ENCODE results near the gene ADGRF3. TPM values are rescaled to one million over a fixed set of nuclear protein-coding genes. Genes with fewer than 3 reads are reported as not detected.

ADGRF3 gene
- total RNA-seq, 1 experiment from 2014 or later, result 0.09 TPM

GRCh38 chr2:26395394-26395793 is 48.8 kb upstream of the ADGRF3 start:
- WGBS (ENCODE audit: extremely low coverage, insufficient read length, low lambda C conversion rate), result no CpG with 5 or more reads among the region's 4 CpGs
- H3K4me2 ChIP-seq (ENCODE audit: insufficient read depth, insufficient read length, low read length), result no peak overlapping the region

More at GRCh38 chr2:26395394-26395793, 48.8 kb upstream of the ADGRF3 start:
- Mint-ChIP-seq H3K4me3 (no peak overlapping the region), H3K36me3 (ENCODE audit: insufficient read depth in 1 of 3, low read depth in 3 of 3) (peaks cover 0 to 3% (median 0%) of the 10 kb centered on the region in 3 experiments; a peak in 1 of 7 replicates), H3K4me1 (peaks cover 2 to 6% of the 10 kb centered on the region in 2 experiments; a peak in 1 of 4 replicates), H3K27ac (no peak overlapping the region; a peak in 1 of 7 replicates), H3K27me3 (ENCODE audit: low read depth) (peaks cover 1% of the 10 kb centered on the region; the same call in 1 of the 2 replicates), H3K9me3 (no peaks in the 10 kb centered on the region)
- Histone ChIP-seq H3K23me2 (ENCODE audit: insufficient read length, low read depth, low read length, poor library complexity, severe bottlenecking) (no peaks in the 10 kb centered on the region), H4K20me1 (ENCODE audit: control insufficient read depth, insufficient read depth, insufficient read length) (no peaks in the 10 kb centered on the region), H2BK12ac (ENCODE audit: insufficient read length, low read depth, low read length) (no peak overlapping the region), H3K9ac (ENCODE audit: extremely low read depth, insufficient read length, low read length) (no peak overlapping the region), H4K5ac (ENCODE audit: insufficient read length, low read depth, low read length) (no peak overlapping the region), H4K8ac (replicated peaks; ENCODE audit: insufficient read length, low read depth, low read length) (no peak overlapping the region), H3K4me1 (ENCODE audit: insufficient read depth, low read length) (no peaks in the 10 kb centered on the region), H3K27me3 (ENCODE audit: insufficient read depth, low read length) (no peaks in the 10 kb centered on the region), H3K18ac (ENCODE audit: insufficient read length, low read depth, low read length) (no peak overlapping the region), H3T11ph (ENCODE audit: low read length) (no peak overlapping the region), H3K14ac (ENCODE audit: insufficient read depth, low read length) (no peak overlapping the region), H3K4ac (ENCODE audit: low read depth, low read length) (no peak overlapping the region), H3K27ac (ENCODE audit: insufficient read length, low read depth, low read length) (no peak overlapping the region), H3K9me3 (ENCODE audit: control insufficient read depth, low read depth, low read length) (no peaks in the 10 kb centered on the region), H3K23ac (ENCODE audit: insufficient read length, low read depth, low read length) (no peak overlapping the region), H2BK120ac (ENCODE audit: low read depth, low read length, poor library complexity, severe bottlenecking) (no peak overlapping the region), H2BK15ac (ENCODE audit: low read depth, low read length) (no peak overlapping the region), H3K79me1 (ENCODE audit: insufficient read depth, low read depth, low read length, poor library complexity, severe bottlenecking) (no peaks in the 10 kb centered on the region), H2AK5ac (ENCODE audit: insufficient read length, low read length) (no peak overlapping the region), H3K56ac (ENCODE audit: insufficient read length, low read depth, low read length) (no peak overlapping the region), H2AFZ (ENCODE audit: low read length) (no peak overlapping the region), H4K91ac (ENCODE audit: insufficient read length, low read depth, low read length) (no peak overlapping the region), H2BK5ac (ENCODE audit: insufficient read length, low read length) (no peak overlapping the region), H2BK20ac (ENCODE audit: low read depth, low read length, poor library complexity, severe bottlenecking) (no peak overlapping the region), H3K79me2 (ENCODE audit: insufficient read depth, low read length) (no peaks in the 10 kb centered on the region)
- TF ChIP-seq CTCF (conservative IDR thresholded peaks at IDR 0.05), result no peak; the same call in 2 of the 3 replicates
- DNase-seq, result no peak

All from H9 (cell line).